Measurements from ENCODE around the gene SAFB. TPM values are rescaled to one million over a fixed set of nuclear protein-coding genes. Genes with fewer than 3 reads are reported as not detected.
A peak's percentile ranks its signal among the peaks of the same experiment; 100 is the strongest.

The SAFB gene
- total and polyA plus RNA-seq, 11 donors: 22.3 to 59.6 (median 48.0) TPM

- ATAC-seq (peak in 3 of 4 donors; percentile 11 to 23 (median 23)), DNase-seq (no peak)
- 73 to 87% (median 78%) methylated on average over 18 to 26 of the region's 26 CpGs for WGBS, 4 donors
- H3K4me1 ChIP-seq: peaks cover 0 to 17% (median 15%) of the 10 kb centered on the region in 12 donors
- H3K9me3 ChIP-seq: no peaks in the 10 kb centered on the region
- peaks cover 0 to 75% (median 61%) of the 10 kb centered on the region in 9 donors for H3K36me3 ChIP-seq
- TF ChIP-seq CTCF (IDR thresholded peaks at IDR 0.05) (no peak), POLR2A (IDR thresholded peaks at IDR 0.05) (no peak)
- H3K27me3 ChIP-seq: no peaks in the 10 kb centered on the region
- H3K27ac ChIP-seq: peak overlapping the region in 7 of 12 donors; percentile 32 to 71 (median 45)
- no peak overlapping the region for H3K4me3 ChIP-seq
- intact Hi-C loops (cut with DNase I): no loop called here
Measured at GRCh38 chr19:5586300-5587070, 36.4 kb upstream of the SAFB start.

- WGBS, 4 donors: 93 to 95% (median 95%) methylated on average over 16 of the region's 16 CpGs
- TF ChIP-seq POLR2A (IDR thresholded peaks at IDR 0.05): no peak
- no peak for TF ChIP-seq CTCF (IDR thresholded peaks at IDR 0.05)
- Histone ChIP-seq H3K4me1 (peaks cover 0 to 17% (median 15%) of the 10 kb centered on the region in 12 donors), H3K27ac (no peak overlapping the region), H3K27me3 (no peaks in the 10 kb centered on the region), H3K36me3 (peaks cover 0 to 78% (median 62%) of the 10 kb centered on the region in 9 donors), H3K9me3 (no peaks in the 10 kb centered on the region), H3K4me3 (no peak overlapping the region)
- DNase-seq: no peak
- intact Hi-C loops (cut with DNase I): no loop called here
- ATAC-seq: no peak
Measured at GRCh38 chr19:5587071-5587455, 35.8 kb upstream of the SAFB start.

- Histone ChIP-seq H3K27ac (no peak overlapping the region), H3K4me1 (peaks cover 0 to 17% (median 15%) of the 10 kb centered on the region in 12 donors), H3K27me3 (no peaks in the 10 kb centered on the region), H3K9me3 (no peaks in the 10 kb centered on the region), H3K4me3 (no peak overlapping the region), H3K36me3 (peaks cover 0 to 78% (median 66%) of the 10 kb centered on the region in 9 donors)
- TF ChIP-seq CTCF (IDR thresholded peaks at IDR 0.05): no peak
- no peak for TF ChIP-seq POLR2A (IDR thresholded peaks at IDR 0.05)
- no peak for ATAC-seq
- no peak for DNase-seq
- 89 to 94% (median 91%) methylated on average over 23 of the region's 23 CpGs for WGBS, 4 donors
- intact Hi-C loops (cut with DNase I): no loop called here
Measured at GRCh38 chr19:5587661-5588060, 35.2 kb upstream of the SAFB start.

GRCh38 chr19:5588441-5588840 lies 34.4 kb upstream of the SAFB start:
- 85 to 90% (median 88%) methylated on average over 10 of the region's 10 CpGs for WGBS, 4 donors
- Histone ChIP-seq H3K27ac (no peak overlapping the region), H3K9me3 (no peaks in the 10 kb centered on the region), H3K27me3 (no peaks in the 10 kb centered on the region), H3K36me3 (peaks cover 2 to 83% (median 70%) of the 10 kb centered on the region in 9 donors), H3K4me3 (no peak overlapping the region), H3K4me1 (peaks cover 0 to 17% (median 15%) of the 10 kb centered on the region in 12 donors)
- intact Hi-C loops (cut with DNase I): no loop called here
- TF ChIP-seq CTCF (IDR thresholded peaks at IDR 0.05) (no peak), POLR2A (IDR thresholded peaks at IDR 0.05) (no peak)
- no peak for DNase-seq
- ATAC-seq: no peak
